Lung (tissue), 12 donors: Measurements from ENCODE around the gene AWAT2. TPM values are rescaled to one million over a fixed set of nuclear protein-coding genes. Genes with fewer than 3 reads are reported as not detected.

Experiments
- ATAC-seq: fragments of 200-7000 bp; cut with Tn5 transposase; one replicate; pipeline ENCODE4 v1.9.1; 2020; ENCODE audit warnings: moderate number of reproducible peaks; ENCODE audit not compliant: insufficient read depth, low FRiP score
- DNase-seq, 3 donors: peaks; one replicate each; pipeline ENCODE4 v3.0.0-alpha.2; 2013 to 2017
- H3K27ac ChIP-seq, 2 donors: one replicate each; pipeline ENCODE4 v1.5.1; 2013; ENCODE audit warnings: mild to moderate bottlenecking in 2 of 2, moderate library complexity in 2 of 2, control low read depth in 1 of 2, inconsistent platforms in 1 of 2, low read depth in 1 of 2, low read length in 1 of 2
- H3K27me3 ChIP-seq, 3 donors: one replicate each; pipeline ENCODE4 v1.5.1; 2013; ENCODE audit warnings: low read length in 2 of 3; ENCODE audit not compliant: control insufficient read depth in 3 of 3, insufficient read depth in 3 of 3
- H3K36me3 ChIP-seq, 4 donors: one replicate each; pipeline ENCODE4 v1.5.1; 2013; ENCODE audit warnings: low read length in 4 of 4, mild to moderate bottlenecking in 1 of 4, moderate library complexity in 1 of 4; ENCODE audit not compliant: control insufficient read depth in 4 of 4, insufficient read depth in 4 of 4
- H3K4me1 ChIP-seq, 5 donors: one replicate each; pipeline ENCODE4 v1.5.1; 2013; ENCODE audit warnings: low read length in 5 of 5, mild to moderate bottlenecking in 2 of 5, moderate library complexity in 1 of 5; ENCODE audit not compliant: control insufficient read depth in 5 of 5, insufficient read depth in 5 of 5
- H3K4me3 ChIP-seq: one replicate; pipeline ENCODE4 v1.5.1; 2013; ENCODE audit warnings: mild to moderate bottlenecking, control low read depth, moderate library complexity
- H3K9ac ChIP-seq, 2 donors: one replicate each; pipeline ENCODE4 v1.5.1; 2013; ENCODE audit warnings: low read length in 2 of 2, control low read depth in 1 of 2; ENCODE audit not compliant: insufficient read depth in 1 of 2
- H3K9me3 ChIP-seq, 4 donors: one replicate each; pipeline ENCODE4 v1.5.1; 2013; ENCODE audit warnings: low read length in 3 of 4, mild to moderate bottlenecking in 1 of 4, moderate library complexity in 1 of 4; ENCODE audit not compliant: control insufficient read depth in 4 of 4, insufficient read depth in 3 of 4
- WGBS, 2 donors: extraction: QIAGEN DNeasy Blood & Tissue Kit; methylation state at CpG; one replicate each; pipeline ENCODE4 v1.1.7; 2013; 5-methylcytosine and 5-hydroxymethylcytosine counted together
- polyA plus RNA-seq, 2 donors: library from polyadenylated mRNA; stranded (reverse); fragments of 200-250 nt; gene quantifications; one replicate each; pipeline ENCODE4 v1.2.1, GENCODE V29; 2013
- total RNA-seq, 2 donors: library from RNA; depleted of rRNA in 1 of 2; stranded (reverse); fragments of >200 nt in 1 of 2; gene quantifications; one replicate each; pipeline ENCODE4 v1.2.1, GENCODE V29; 2014 to 2021
- TF ChIP-seq, protein P1 (sequence below): IDR thresholded peaks from 2 replicates; pipeline ENCODE4 v1.5.1; 2012; ENCODE audit warnings: mild to moderate bottlenecking; ENCODE audit errors: control extremely low read depth, extremely low read depth
- donor health status: control.
- donor health status: control.
- donor health status: Bipolar disorder and iron deficiency.
- donor health status: healthy.
- donor health status: DM: yes; HTN: yes; CAD: no.

Gene AWAT2
- total and polyA plus RNA-seq, 4 donors = 0.07 TPM; not detected in 3

GRCh38 chrX:70038951-70039350, 10.8 kb downstream of the AWAT2 start:
- H3K36me3 ChIP-seq = no peaks in the 10 kb centered on the region
- WGBS, 2 donors = 75 to 100% methylated on average over 1 of the region's 1 CpG
- H3K9ac ChIP-seq = no peak overlapping the region
- DNase-seq = peak in 1 of 3 donors; percentile 9
- no peak overlapping the region for H3K4me3 ChIP-seq
- no peak for ATAC-seq
- no peak overlapping the region for H3K27ac ChIP-seq
- TF ChIP-seq, protein P1, sequence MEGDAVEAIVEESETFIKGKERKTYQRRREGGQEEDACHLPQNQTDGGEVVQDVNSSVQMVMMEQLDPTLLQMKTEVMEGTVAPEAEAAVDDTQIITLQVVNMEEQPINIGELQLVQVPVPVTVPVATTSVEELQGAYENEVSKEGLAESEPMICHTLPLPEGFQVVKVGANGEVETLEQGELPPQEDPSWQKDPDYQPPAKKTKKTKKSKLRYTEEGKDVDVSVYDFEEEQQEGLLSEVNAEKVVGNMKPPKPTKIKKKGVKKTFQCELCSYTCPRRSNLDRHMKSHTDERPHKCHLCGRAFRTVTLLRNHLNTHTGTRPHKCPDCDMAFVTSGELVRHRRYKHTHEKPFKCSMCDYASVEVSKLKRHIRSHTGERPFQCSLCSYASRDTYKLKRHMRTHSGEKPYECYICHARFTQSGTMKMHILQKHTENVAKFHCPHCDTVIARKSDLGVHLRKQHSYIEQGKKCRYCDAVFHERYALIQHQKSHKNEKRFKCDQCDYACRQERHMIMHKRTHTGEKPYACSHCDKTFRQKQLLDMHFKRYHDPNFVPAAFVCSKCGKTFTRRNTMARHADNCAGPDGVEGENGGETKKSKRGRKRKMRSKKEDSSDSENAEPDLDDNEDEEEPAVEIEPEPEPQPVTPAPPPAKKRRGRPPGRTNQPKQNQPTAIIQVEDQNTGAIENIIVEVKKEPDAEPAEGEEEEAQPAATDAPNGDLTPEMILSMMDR = no peak
- H3K4me1 ChIP-seq = peaks cover 0 to 3% (median 0%) of the 10 kb centered on the region in 5 donors
- H3K27me3 ChIP-seq = peaks cover 0 to 3% (median 3%) of the 10 kb centered on the region in 3 donors
- H3K9me3 ChIP-seq = peaks cover 0 to 9% (median 0%) of the 10 kb centered on the region in 4 donors

GRCh38 chrX:70038515-70038914, 11.2 kb downstream of the AWAT2 start:
- TF ChIP-seq, protein P1 = no peak
- no peak overlapping the region for H3K4me3 ChIP-seq
- DNase-seq (no peak), ATAC-seq (no peak)
- H3K27me3 ChIP-seq = peaks cover 0 to 3% (median 3%) of the 10 kb centered on the region in 3 donors
- peaks cover 0 to 9% (median 0%) of the 10 kb centered on the region in 4 donors for H3K9me3 ChIP-seq
- 75 to 86% methylated on average over 2 of the region's 2 CpGs for WGBS, 2 donors
- no peak overlapping the region for H3K27ac ChIP-seq
- H3K9ac ChIP-seq = no peak overlapping the region
- H3K4me1 ChIP-seq = peaks cover 0 to 3% (median 0%) of the 10 kb centered on the region in 5 donors
- H3K36me3 ChIP-seq = no peaks in the 10 kb centered on the region

GRCh38 chrX:70034646-70035045, 15.1 kb downstream of the AWAT2 start:
- Histone ChIP-seq H3K4me1 (peaks cover 0 to 2% (median 0%) of the 10 kb centered on the region in 5 donors), H3K36me3 (no peaks in the 10 kb centered on the region), H3K9ac (no peak overlapping the region), H3K4me3 (no peak overlapping the region), H3K9me3 (peaks cover 0 to 9% (median 0%) of the 10 kb centered on the region in 4 donors), H3K27ac (no peak overlapping the region), H3K27me3 (peaks cover 0 to 3% (median 2%) of the 10 kb centered on the region in 3 donors)
- no peak for DNase-seq
- 65 to 90% methylated on average over 4 of the region's 4 CpGs for WGBS, 2 donors
- TF ChIP-seq, protein P1 = no peak
- no peak for ATAC-seq
